ENCODE results near the gene DDX3X.

DNA sequence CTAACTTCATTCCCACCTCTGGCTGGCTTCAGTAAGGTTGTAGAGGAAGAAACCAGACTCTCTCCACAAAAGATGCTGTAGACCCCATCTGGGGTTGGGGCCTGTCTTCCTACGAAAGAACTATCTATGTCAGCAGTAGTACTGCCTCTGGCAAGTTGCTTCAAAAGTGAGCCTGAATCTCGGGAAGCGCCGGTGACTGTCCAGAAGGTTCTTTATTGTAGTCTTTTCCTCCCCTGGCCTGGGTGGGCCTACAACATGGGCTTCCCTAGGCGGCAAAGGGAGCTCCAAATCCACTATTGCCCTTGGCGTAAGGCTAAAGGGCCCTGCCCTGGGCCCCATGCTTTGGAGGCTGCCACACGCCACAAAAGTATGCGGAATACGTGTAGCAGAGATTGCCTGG is 74.6 kb downstream of the DDX3X start:
- TF ChIP-seq CTCF (IDR thresholded peaks at IDR 0.05; ENCODE audit: poor library complexity) = no peak
- no peak for TF ChIP-seq EZH2 (IDR thresholded peaks at IDR 0.05; ENCODE audit: borderline replicate concordance)
- no peak for TF ChIP-seq EZH2phosphoT487 (IDR thresholded peaks at IDR 0.05; ENCODE audit: low read depth, severe bottlenecking, unreplicated experiment)
